ENCODE results near the gene NSUN3.

Gene NSUN3

DNA sequence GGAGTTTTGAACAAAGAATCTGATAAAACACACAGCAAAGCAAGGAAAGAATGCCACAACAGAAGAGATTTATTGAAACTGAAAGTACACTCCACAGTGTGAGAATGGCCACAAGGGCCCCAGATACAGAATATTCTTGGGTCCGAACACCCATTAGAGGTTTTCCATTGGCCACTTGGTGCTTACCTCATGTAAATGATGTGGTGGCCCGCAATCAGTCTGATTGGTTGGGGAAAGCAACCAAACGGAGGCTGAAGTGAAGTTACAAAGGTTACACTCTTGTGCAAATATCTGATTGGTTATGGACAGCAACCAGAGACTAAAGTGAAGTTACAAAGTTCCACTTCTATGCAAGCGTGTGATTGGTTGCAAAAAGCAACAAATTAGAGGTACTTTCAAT lies 20.4 kb downstream of the NSUN3 start:
- TF ChIP-seq, protein P1, sequence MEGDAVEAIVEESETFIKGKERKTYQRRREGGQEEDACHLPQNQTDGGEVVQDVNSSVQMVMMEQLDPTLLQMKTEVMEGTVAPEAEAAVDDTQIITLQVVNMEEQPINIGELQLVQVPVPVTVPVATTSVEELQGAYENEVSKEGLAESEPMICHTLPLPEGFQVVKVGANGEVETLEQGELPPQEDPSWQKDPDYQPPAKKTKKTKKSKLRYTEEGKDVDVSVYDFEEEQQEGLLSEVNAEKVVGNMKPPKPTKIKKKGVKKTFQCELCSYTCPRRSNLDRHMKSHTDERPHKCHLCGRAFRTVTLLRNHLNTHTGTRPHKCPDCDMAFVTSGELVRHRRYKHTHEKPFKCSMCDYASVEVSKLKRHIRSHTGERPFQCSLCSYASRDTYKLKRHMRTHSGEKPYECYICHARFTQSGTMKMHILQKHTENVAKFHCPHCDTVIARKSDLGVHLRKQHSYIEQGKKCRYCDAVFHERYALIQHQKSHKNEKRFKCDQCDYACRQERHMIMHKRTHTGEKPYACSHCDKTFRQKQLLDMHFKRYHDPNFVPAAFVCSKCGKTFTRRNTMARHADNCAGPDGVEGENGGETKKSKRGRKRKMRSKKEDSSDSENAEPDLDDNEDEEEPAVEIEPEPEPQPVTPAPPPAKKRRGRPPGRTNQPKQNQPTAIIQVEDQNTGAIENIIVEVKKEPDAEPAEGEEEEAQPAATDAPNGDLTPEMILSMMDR (IDR thresholded peaks at IDR 0.05) = no peak
- intact Hi-C loops (cut with DNase I; ENCODE audit: low total_unique reads) = no loop called here
- Histone ChIP-seq H3K4me3 (no peak overlapping the region), H3K4me1 (no peaks in the 10 kb centered on the region), H3K36me3 (peaks cover 13 to 33% (median 19%) of the 10 kb centered on the region in 3 donors), H3K27me3 (no peaks in the 10 kb centered on the region), H3K9me3 (no peaks in the 10 kb centered on the region), H3K27ac (no peak overlapping the region)
- no peak for DNase-seq

DNA sequence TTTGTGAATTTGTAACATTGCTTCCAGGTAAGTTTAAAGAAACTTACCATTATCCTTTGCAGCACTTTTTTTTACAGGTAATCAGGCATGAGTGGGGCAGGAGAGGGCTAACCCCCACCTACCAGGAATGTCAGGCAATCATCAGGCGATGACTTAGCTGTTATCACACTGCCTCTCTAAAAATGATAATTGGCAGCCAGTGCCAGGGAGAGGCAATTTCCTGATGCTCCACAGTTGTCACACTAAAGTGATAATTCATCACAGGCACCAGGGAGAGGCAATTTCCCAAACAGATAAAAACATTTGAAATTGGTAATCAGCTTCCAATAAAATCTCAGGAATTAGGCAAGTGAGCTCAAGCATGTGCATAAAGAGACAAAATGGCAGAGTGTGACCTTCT lies 26.3 kb downstream of the NSUN3 start:
- TF ChIP-seq, protein P1 (IDR thresholded peaks at IDR 0.05) = no peak
- no peaks in the 10 kb centered on the region for H3K4me1 ChIP-seq
- H3K4me3 ChIP-seq = no peak overlapping the region
- no peaks in the 10 kb centered on the region for H3K9me3 ChIP-seq
- peaks cover 17 to 59% (median 18%) of the 10 kb centered on the region in 3 donors for H3K36me3 ChIP-seq
- no peaks in the 10 kb centered on the region for H3K27me3 ChIP-seq
- DNase-seq = no peak
- intact Hi-C loops (cut with DNase I; ENCODE audit: low total_unique reads) = no loop called here
- H3K27ac ChIP-seq = no peak overlapping the region

DNA sequence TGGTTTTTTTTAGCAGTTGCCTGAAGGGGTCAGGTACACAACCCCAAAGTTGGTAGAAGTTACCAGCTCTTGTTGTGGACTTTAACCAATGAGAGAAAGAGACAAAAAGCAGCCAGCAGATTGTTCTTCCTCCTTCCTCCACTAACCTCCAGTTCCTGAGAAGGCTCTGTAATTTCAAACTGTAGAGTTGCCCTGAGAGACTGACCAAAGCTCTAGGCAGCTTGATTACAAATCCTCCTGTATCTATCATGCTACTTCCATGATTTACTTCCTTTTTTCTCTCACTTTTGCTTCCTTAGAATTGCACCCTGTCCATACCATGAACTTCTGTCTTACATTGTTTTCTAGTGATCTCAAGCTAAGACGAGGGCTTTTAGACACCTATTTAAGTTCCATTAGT lies 29.2 kb downstream of the NSUN3 start:
- H3K27ac ChIP-seq = no peak overlapping the region
- H3K36me3 ChIP-seq = peaks cover 23 to 60% (median 26%) of the 10 kb centered on the region in 3 donors
- TF ChIP-seq, protein P1 (IDR thresholded peaks at IDR 0.05) = no peak
- DNase-seq = no peak
- intact Hi-C loops (cut with DNase I; ENCODE audit: low total_unique reads) = no loop called here
- no peaks in the 10 kb centered on the region for H3K9me3 ChIP-seq
- no peaks in the 10 kb centered on the region for H3K4me1 ChIP-seq
- H3K4me3 ChIP-seq = no peak overlapping the region
- no peaks in the 10 kb centered on the region for H3K27me3 ChIP-seq

DNA sequence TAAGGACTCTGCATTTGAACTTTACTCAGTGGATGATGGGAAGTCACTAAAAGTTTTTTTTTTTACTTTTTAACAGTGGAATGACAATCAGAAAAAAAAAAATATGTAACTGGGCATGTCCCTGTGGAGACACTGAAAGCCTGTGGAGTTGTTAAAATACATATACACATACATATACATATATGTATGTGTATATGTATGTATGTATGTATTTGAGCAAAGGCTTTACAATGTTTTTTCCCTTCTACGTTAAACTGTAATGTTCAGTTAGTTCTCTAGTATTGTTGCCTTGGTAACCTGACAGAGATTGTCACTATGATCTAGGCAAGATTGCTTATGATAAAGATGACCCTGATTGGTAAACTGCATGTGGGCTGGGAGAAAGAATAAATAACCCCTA lies 30.3 kb downstream of the NSUN3 start:
- Histone ChIP-seq H3K9me3 (no peaks in the 10 kb centered on the region), H3K4me3 (no peak overlapping the region), H3K4me1 (no peaks in the 10 kb centered on the region), H3K27ac (no peak overlapping the region), H3K36me3 (peaks cover 26 to 63% (median 26%) of the 10 kb centered on the region in 3 donors), H3K27me3 (no peaks in the 10 kb centered on the region)
- intact Hi-C loops (cut with DNase I; ENCODE audit: low total_unique reads) = no loop called here
- TF ChIP-seq, protein P1 (IDR thresholded peaks at IDR 0.05) = no peak
- no peak for DNase-seq

DNA sequence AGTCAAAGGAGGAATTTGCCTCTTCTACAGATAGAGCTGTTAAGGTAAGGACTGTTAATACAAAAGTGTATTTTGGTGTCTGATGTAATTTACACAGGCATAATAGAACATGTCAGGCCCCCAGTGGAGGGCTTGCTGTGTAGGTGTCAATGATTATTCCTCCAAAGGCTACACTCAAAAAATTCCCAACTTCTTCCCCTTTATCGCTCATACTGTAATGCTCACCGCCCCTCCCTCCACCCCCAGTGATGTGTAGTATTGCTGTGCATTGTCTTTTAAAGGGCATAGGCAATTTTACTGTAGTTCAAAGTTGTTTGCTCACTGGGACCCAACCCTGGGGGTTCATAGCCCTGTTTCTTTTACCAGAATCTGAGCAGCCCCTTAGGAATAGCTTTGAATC lies 32.2 kb downstream of the NSUN3 start:
- no peaks in the 10 kb centered on the region for H3K9me3 ChIP-seq
- H3K36me3 ChIP-seq = peaks cover 26 to 75% (median 29%) of the 10 kb centered on the region in 3 donors
- intact Hi-C loops (cut with DNase I; ENCODE audit: low total_unique reads) = no loop called here
- TF ChIP-seq, protein P1 (IDR thresholded peaks at IDR 0.05) = no peak
- no peaks in the 10 kb centered on the region for H3K4me1 ChIP-seq
- no peak overlapping the region for H3K27ac ChIP-seq
- H3K27me3 ChIP-seq = no peaks in the 10 kb centered on the region
- no peak overlapping the region for H3K4me3 ChIP-seq
- no peak for DNase-seq

DNA sequence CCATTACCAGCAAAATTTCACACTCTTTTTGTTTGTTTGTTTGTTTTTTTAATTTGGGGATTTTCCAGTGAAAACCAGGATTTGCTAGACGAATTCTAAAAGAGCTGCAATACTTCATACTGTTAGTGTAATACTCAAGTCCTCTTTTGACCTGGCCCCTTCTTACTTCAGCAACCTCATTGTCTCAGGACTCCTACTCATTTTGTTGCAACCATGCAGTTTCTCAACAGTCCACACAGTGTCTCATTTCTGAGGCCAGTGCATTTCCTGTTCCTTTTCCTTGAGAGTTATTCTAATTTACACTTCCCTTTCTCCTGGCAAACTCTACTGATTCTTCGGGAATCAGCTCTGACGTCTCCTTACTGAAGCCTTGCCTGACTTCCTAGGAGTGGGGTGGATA lies 35.6 kb downstream of the NSUN3 start:
- DNase-seq = no peak
- H3K9me3 ChIP-seq = no peaks in the 10 kb centered on the region
- H3K27ac ChIP-seq = no peak overlapping the region
- no peaks in the 10 kb centered on the region for H3K27me3 ChIP-seq
- intact Hi-C loops (cut with DNase I; ENCODE audit: low total_unique reads) = no loop called here
- peaks cover 33 to 72% (median 35%) of the 10 kb centered on the region in 3 donors for H3K36me3 ChIP-seq
- no peaks in the 10 kb centered on the region for H3K4me1 ChIP-seq
- TF ChIP-seq, protein P1 (IDR thresholded peaks at IDR 0.05) = no peak
- H3K4me3 ChIP-seq = no peak overlapping the region

Measured in tibial artery (tissue), 4 donors.